HCT116 (cell line): ENCODE measurements around the gene STEAP1. TPM values are rescaled to one million over a fixed set of nuclear protein-coding genes. Genes with fewer than 3 reads are reported as not detected.

Experiments
- ATAC-seq: fragments of 200-7000 bp; cut with Tn5 transposase; 2 replicates; pipeline ENCODE4 v1.9.1; 2020; ENCODE audit warnings: mild to moderate bottlenecking, moderate library complexity
- BruUV-seq: library from RNA; stranded (reverse); fragments of 400-500 nt; replicated peaks from 2 replicates; lab custom pipeline; 2021; lab: Mats Ljungman, UMichigan
- CTCF ChIA-PET: fragments of 300-600 bp; sonication (Branson Sonifier 250); formaldehyde crosslinking; loops from one replicate; lab custom pipeline; 2021; ENCODE audit warnings: antibody characterized with exemption; lab: Charles Lee
- POLR2A ChIA-PET: fragments of 300-600, 350-600 bp; sonication (Branson Sonifier 250); formaldehyde crosslinking; loops from one replicate; lab custom pipeline; 2021; ENCODE audit warnings: antibody characterized with exemption; lab: Charles Lee
- RAD21 ChIA-PET, 2 experiments: fragments of 300-600 bp; sonication (Branson Sonifier 250); formaldehyde crosslinking; loops; one replicate each; lab custom pipeline; 2023; ENCODE audit warnings: low total read pairs in 2 of 2; ENCODE audit not compliant: uncharacterized antibody in 2 of 2, unreplicated experiment in 2 of 2, low non-redundant PET in 1 of 2; lab: Charles Lee
- DNase-seq: peaks from one replicate; pipeline ENCODE4 v3.0.0-alpha.2; 2010; ENCODE audit warnings: low read depth, low spot score
- H2AFZ ChIP-seq: fragments of 200-600 bp; shearing (Covaris generic), sonication (generic); 2 replicates; pipeline ENCODE4 v1.6.1; 2017; ENCODE audit warnings: low read depth, mixed run types, mixed read lengths, antibody characterized with exemption, low read length; ENCODE audit not compliant: poor library complexity, severe bottlenecking
- H3K27ac ChIP-seq: 2 replicates; pipeline ENCODE4 v1.5.1; 2012; ENCODE audit warnings: low read depth, low read length
- H3K27me3 ChIP-seq: fragments of 200-600 bp; sonication (generic); 2 replicates; pipeline ENCODE4 v1.6.1; 2016; ENCODE audit warnings: mixed run types, low read length, mixed read lengths; ENCODE audit not compliant: insufficient read depth
- H3K36me3 ChIP-seq, 2 experiments: fragments of 200-500 bp in 1 of 2; fragments of 200-600 bp in 1 of 2; sonication (Bioruptor generic) in 1 of 2; sonication (generic) in 1 of 2; 2 replicates each; pipeline versions ENCODE4 v1.5.1 to v1.6.1; 2014 to 2016; ENCODE audit warnings: low read length in 2 of 2, inconsistent platforms in 1 of 2, mixed read lengths in 1 of 2, mixed run types in 1 of 2; ENCODE audit not compliant: insufficient read depth in 2 of 2, control insufficient read depth in 1 of 2
- H3K4me1 ChIP-seq, 2 experiments: fragments of 200-600 bp in 1 of 2; sonication (generic) in 1 of 2; 2 replicates each; pipeline versions ENCODE4 v1.5.1 to v1.6.1; 2012 to 2017; ENCODE audit warnings: low read length in 2 of 2, inconsistent platforms in 1 of 2, mild to moderate bottlenecking in 1 of 2, mixed read lengths in 1 of 2, mixed run types in 1 of 2, moderate library complexity in 1 of 2; ENCODE audit not compliant: insufficient read depth in 2 of 2, control insufficient read depth in 1 of 2
- H3K4me2 ChIP-seq: fragments of 200-600 bp; sonication (generic); 2 replicates; pipeline ENCODE4 v1.6.1; 2017; ENCODE audit warnings: mixed run types, low read length, mixed read lengths
- H3K4me3 ChIP-seq, 2 experiments: fragments of 200-600 bp in 1 of 2; sonication (generic) in 1 of 2; replicated peaks in 1 of 2; 2 replicates each; pipeline ENCODE4 v1.5.1; 2011 to 2016; ENCODE audit warnings: low read length in 2 of 2, control low read depth in 1 of 2, low read depth in 1 of 2, mild to moderate bottlenecking in 1 of 2, mixed read lengths in 1 of 2, mixed run types in 1 of 2
- H3K79me2 ChIP-seq: fragments of 200-600 bp; sonication (generic); 2 replicates; pipeline ENCODE4 v1.6.1; 2017; ENCODE audit warnings: mild to moderate bottlenecking, mixed run types, low read length, moderate library complexity, mixed read lengths; ENCODE audit not compliant: insufficient read depth
- H3K9ac ChIP-seq: fragments of 200-600 bp; sonication (generic); 2 replicates; pipeline ENCODE4 v1.6.1; 2016; ENCODE audit warnings: low read length, mixed read lengths
- H3K9me2 ChIP-seq: fragments of 200-600 bp; sonication (generic), shearing (Covaris generic); 2 replicates; pipeline ENCODE4 v1.6.1; 2017; ENCODE audit warnings: mixed run types, mild to moderate bottlenecking, moderate library complexity; ENCODE audit not compliant: insufficient read depth
- H3K9me3 ChIP-seq, 2 experiments: fragments of 200-500 bp in 1 of 2; fragments of 200-600 bp in 1 of 2; sonication (Bioruptor generic) in 1 of 2; sonication (generic) in 1 of 2; 2 replicates each; pipeline ENCODE4 v1.6.1; 2014 to 2017; ENCODE audit warnings: low read length in 2 of 2, mixed read lengths in 2 of 2, inconsistent platforms in 1 of 2, low read depth in 1 of 2, mild to moderate bottlenecking in 1 of 2, mixed run types in 1 of 2, moderate library complexity in 1 of 2; ENCODE audit not compliant: control insufficient read depth in 1 of 2, insufficient read depth in 1 of 2
- H4K20me1 ChIP-seq: fragments of 200-600 bp; sonication (generic), shearing (Covaris generic); 2 replicates; pipeline ENCODE4 v1.6.1; 2017; ENCODE audit warnings: mixed run types, mild to moderate bottlenecking, moderate library complexity; ENCODE audit not compliant: insufficient read depth
- EZH2 ChIP-seq: fragments of 200-600 bp; sonication (generic); IDR thresholded peaks from 2 replicates; pipeline ENCODE4 v1.6.1; 2017; ENCODE audit warnings: antibody characterized with exemption, mixed run types
- EZH2phosphoT487 ChIP-seq: fragments of 200-600 bp; IDR thresholded peaks from 2 replicates; pipeline ENCODE4 v1.6.1; 2018; ENCODE audit warnings: antibody characterized with exemption, borderline replicate concordance
- FOSL1 ChIP-seq: IDR thresholded peaks from 2 replicates; pipeline ENCODE4 v1.6.1; 2012; ENCODE audit warnings: low read depth
- JUND ChIP-seq: IDR thresholded peaks from 2 replicates; pipeline ENCODE4 v1.6.1; 2012
- MAX ChIP-seq: IDR thresholded peaks from 2 replicates; pipeline ENCODE4 v1.6.1; 2012
- POLR2A ChIP-seq: IDR thresholded peaks from 2 replicates; pipeline ENCODE4 v1.7.0; 2011; ENCODE audit warnings: borderline replicate concordance; ENCODE audit not compliant: insufficient read depth, insufficient read length; ENCODE audit errors: extremely low read depth
- POLR2AphosphoS5 ChIP-seq: IDR thresholded peaks from 2 replicates; pipeline ENCODE4 v1.6.1; 2011; ENCODE audit warnings: mild to moderate bottlenecking, low read depth, low read length, moderate library complexity
- RAD21 ChIP-seq: IDR thresholded peaks from 2 replicates; pipeline ENCODE4 v1.6.1; 2012; ENCODE audit warnings: low read depth, mild to moderate bottlenecking
- REST ChIP-seq: IDR thresholded peaks from 2 replicates; pipeline ENCODE4 v1.6.1; 2012; ENCODE audit warnings: low read depth
- SIN3A ChIP-seq: IDR thresholded peaks from 2 replicates; pipeline ENCODE4 v1.6.1; 2012; ENCODE audit warnings: low read depth
- SP1 ChIP-seq: IDR thresholded peaks from 2 replicates; pipeline ENCODE4 v1.6.1; 2012; ENCODE audit warnings: low read depth
- SRF ChIP-seq: IDR thresholded peaks from 2 replicates; pipeline ENCODE4 v1.6.1; 2012; ENCODE audit warnings: low read depth
- TCF7L2 ChIP-seq: IDR thresholded peaks from 2 replicates; pipeline ENCODE4 v1.7.0; 2011; ENCODE audit warnings: borderline replicate concordance, inconsistent platforms; ENCODE audit not compliant: insufficient read depth, insufficient read length; ENCODE audit errors: extremely low read depth
- YY1 ChIP-seq: IDR thresholded peaks from 2 replicates; pipeline ENCODE4 v1.6.1; 2011; ENCODE audit warnings: low read length, low read depth, moderate library complexity, mild to moderate bottlenecking; ENCODE audit not compliant: insufficient replicate concordance; ENCODE audit errors: extremely low read depth
- ZBTB33 ChIP-seq: IDR thresholded peaks from 2 replicates; pipeline ENCODE4 v1.6.1; 2011; ENCODE audit warnings: mild to moderate bottlenecking, low read length, moderate library complexity; ENCODE audit not compliant: insufficient replicate concordance; ENCODE audit errors: extremely low read depth
- ZNF274 ChIP-seq: fragments of 200-500 bp; sonication (Bioruptor generic); IDR thresholded peaks from 2 replicates; pipeline ENCODE4 v1.6.1; 2014; ENCODE audit warnings: mild to moderate bottlenecking, low read depth, low read length, inconsistent platforms
- intact Hi-C: fragments of 100-400 bp; cut with micrococcal nuclease; formaldehyde crosslinking; loops from 2 replicates; pipeline ENCODE4 v1.10.0; 2022
- total RNA-seq: library from RNA; stranded (reverse); gene quantifications from one replicate; pipeline ENCODE4 v1.2.1, GENCODE V29; 2021; ENCODE audit not compliant: unreplicated experiment

STEAP1 gene
- total RNA-seq, 1 experiment from 2014 or later: 18.8 TPM

- Histone ChIP-seq H3K27ac (no peak overlapping the region), H3K27me3 (no peaks in the 10 kb centered on the region), H2AFZ (no peak overlapping the region), H3K9ac (no peak overlapping the region), H4K20me1 (no peaks in the 10 kb centered on the region), H3K9me3 (peaks cover 14% of the 10 kb centered on the region in 2 experiments), H3K36me3 (no peaks in the 10 kb centered on the region), H3K79me2 (no peaks in the 10 kb centered on the region), H3K9me2 (no peaks in the 10 kb centered on the region)
- CTCF ChIA-PET: no interaction called here
- ATAC-seq: no peak
- no peak for DNase-seq
- intact Hi-C loops: no loop called here
- TF ChIP-seq YY1: no peak
- no peak for TF ChIP-seq SRF
- no peak for TF ChIP-seq EZH2
- TF ChIP-seq, all 23 proteins: peak for 0
- BruUV-seq: no TSS peak
- Histone ChIP-seq H3K4me1 (peaks cover 0 to 1% of the 10 kb centered on the region in 2 experiments; a peak in 2 of 4 replicates), H3K4me3 (no peak overlapping the region), H3K4me2 (no peak overlapping the region)
- ChIA-PET POLR2A (no interaction called here), RAD21 (no interaction called here)
These were observed 17.9 kb downstream of the STEAP1 start for GRCh38 chr7:90172121-90172520.

- H3K36me3 ChIP-seq: no peaks in the 10 kb centered on the region
- no peak overlapping the region for H2AFZ ChIP-seq
- H3K4me3 ChIP-seq: no peak overlapping the region
- H3K27ac ChIP-seq: no peak overlapping the region
- H3K79me2 ChIP-seq: no peaks in the 10 kb centered on the region
- H3K9me3 ChIP-seq: peaks cover 14% of the 10 kb centered on the region in 2 experiments
- H3K9me2 ChIP-seq: no peaks in the 10 kb centered on the region
- no peaks in the 10 kb centered on the region for H3K27me3 ChIP-seq
- RAD21 ChIA-PET: no interaction called here
- no peak overlapping the region for H3K4me2 ChIP-seq
- CTCF ChIA-PET: no interaction called here
- no peak for ATAC-seq
- no peak overlapping the region for H3K9ac ChIP-seq
- no peak for DNase-seq
- peaks cover under 1 to 6% of the 10 kb centered on the region in 2 experiments for H3K4me1 ChIP-seq
- intact Hi-C loops: no loop called here
- no peaks in the 10 kb centered on the region for H4K20me1 ChIP-seq
- POLR2A ChIA-PET: no interaction called here
- no TSS peak for BruUV-seq
- TF ChIP-seq FOSL1 (no peak), POLR2A (no peak), RAD21 (no peak), MAX (no peak), ZBTB33 (no peak), REST (no peak), YY1 (no peak), EZH2phosphoT487 (no peak), ZNF274 (no peak), JUND (no peak), SIN3A (no peak), SP1 (no peak), TCF7L2 (no peak), SRF (no peak), POLR2AphosphoS5 (no peak)
These were observed 18.4 kb downstream of the STEAP1 start for GRCh38 chr7:90172624-90173023.
